ENCODE results near the gene ARL8A.

ARL8A gene

GRCh38 chr1:202106340-202107254 is 37.9 kb downstream of the ARL8A start:
- H3K27me3 ChIP-seq (replicated peaks) = no peaks in the 10 kb centered on the region
- in situ Hi-C loops (cut with HindIII; ENCODE audit: low pct_ligation_motif_present, low sequenced_read_pairs) = no loop called here
- H3K36me3 ChIP-seq (replicated peaks) = no peaks in the 10 kb centered on the region
- TF ChIP-seq CTCF (IDR thresholded peaks at IDR 0.05; ENCODE audit: low read depth, low read length, missing control alignments) = no peak
- no peak overlapping the region for H3K27ac ChIP-seq
- DNase-seq = no peak
- H3K4me3 ChIP-seq (ENCODE audit: low read depth, low read length) = no peak overlapping the region

GRCh38 chr1:202105571-202106339 is 38.8 kb downstream of the ARL8A start:
- no peak for TF ChIP-seq CTCF (IDR thresholded peaks at IDR 0.05; ENCODE audit: low read depth, low read length, missing control alignments)
- H3K27me3 ChIP-seq (replicated peaks) = no peaks in the 10 kb centered on the region

GRCh38 chr1:202104073-202104472 is 40.5 kb downstream of the ARL8A start:
- DNase-seq = no peak
- in situ Hi-C loops (cut with HindIII; ENCODE audit: low pct_ligation_motif_present, low sequenced_read_pairs) = no loop called here
- H3K27me3 ChIP-seq (replicated peaks) = no peaks in the 10 kb centered on the region
- no peak overlapping the region for H3K27ac ChIP-seq
- TF ChIP-seq CTCF (IDR thresholded peaks at IDR 0.05; ENCODE audit: low read depth, low read length, missing control alignments) = no peak
- no peaks in the 10 kb centered on the region for H3K36me3 ChIP-seq (replicated peaks)
- H3K4me3 ChIP-seq (ENCODE audit: low read depth, low read length) = no peak overlapping the region

More at GRCh38 chr1:202105571-202106339, 38.8 kb downstream of the ARL8A start:
- DNase-seq = peak; percentile 64
- H3K36me3 ChIP-seq (replicated peaks) = no peaks in the 10 kb centered on the region
- in situ Hi-C loops (cut with HindIII; ENCODE audit: low pct_ligation_motif_present, low sequenced_read_pairs) = no loop called here
- H3K27ac ChIP-seq = peak overlapping the region; percentile 51
- no peak overlapping the region for H3K4me3 ChIP-seq (ENCODE audit: low read depth, low read length)

GRCh38 chr1:202101184-202101583 is 43.4 kb downstream of the ARL8A start:
- no peak overlapping the region for H3K27ac ChIP-seq
- TF ChIP-seq CTCF (IDR thresholded peaks at IDR 0.05; ENCODE audit: low read depth, low read length, missing control alignments) = no peak
- no peak for DNase-seq
- H3K36me3 ChIP-seq (replicated peaks) = no peaks in the 10 kb centered on the region
- H3K4me3 ChIP-seq (ENCODE audit: low read depth, low read length) = no peak overlapping the region
- in situ Hi-C loops (cut with HindIII; ENCODE audit: low pct_ligation_motif_present, low sequenced_read_pairs) = no loop called here
- H3K27me3 ChIP-seq (replicated peaks) = no peaks in the 10 kb centered on the region

GRCh38 chr1:202093858-202094257 is 50.7 kb downstream of the ARL8A start:
- Histone ChIP-seq H3K36me3 (replicated peaks) (no peaks in the 10 kb centered on the region), H3K27me3 (replicated peaks) (peaks cover 4% of the 10 kb centered on the region), H3K27ac (no peak overlapping the region), H3K4me3 (ENCODE audit: low read depth, low read length) (no peak overlapping the region)
- no peak for DNase-seq
- in situ Hi-C loops (cut with HindIII; ENCODE audit: low pct_ligation_motif_present, low sequenced_read_pairs) = no loop called here
- no peak for TF ChIP-seq CTCF (IDR thresholded peaks at IDR 0.05; ENCODE audit: low read depth, low read length, missing control alignments)

Data from brain microvascular endothelial cell (primary cell).